Smooth muscle cell (in vitro differentiated cells): ENCODE data around the gene CYP2D6. TPM values are rescaled to one million over a fixed set of nuclear protein-coding genes. Genes with fewer than 3 reads are reported as not detected.
"Not testable (repeated sequence)": the region's sequence is repeated elsewhere in the genome, so short reads cannot be mapped to it uniquely, and the experiment has no call there.

Source experiments
- DNase-seq: peaks from one replicate; lab custom pipeline; 2025; ENCODE audit not compliant: unreplicated experiment; lab: John Stamatoyannopoulos, UW
- H2AFZ ChIP-seq: fragments of 200-600 bp; sonication (generic); 2 replicates; pipeline ENCODE4 v1.6.0; 2016; ENCODE audit warnings: antibody characterized with exemption, low read depth, mild to moderate bottlenecking
- H3F3A ChIP-seq: fragments of 200-600 bp; sonication (generic); 2 replicates; pipeline ENCODE4 v1.6.0; 2017; ENCODE audit warnings: antibody characterized with exemption, low read depth
- H3K27ac ChIP-seq: fragments of 200-600 bp; sonication (generic); 2 replicates; pipeline ENCODE4 v1.5.1; 2016; ENCODE audit warnings: low read depth, mild to moderate bottlenecking
- H3K27me3 ChIP-seq: fragments of 200-600 bp; sonication (generic); 2 replicates; pipeline ENCODE4 v1.6.1; 2016; ENCODE audit warnings: low read depth, mild to moderate bottlenecking
- H3K36me3 ChIP-seq: fragments of 200-600 bp; sonication (generic); 2 replicates; pipeline ENCODE4 v1.5.1; 2016; ENCODE audit warnings: low read depth
- H3K4me1 ChIP-seq: fragments of 200-600 bp; sonication (generic); 2 replicates; pipeline ENCODE4 v1.5.1; 2016; ENCODE audit warnings: low read depth
- H3K4me2 ChIP-seq: fragments of 200-600 bp; sonication (generic); 2 replicates; pipeline ENCODE4 v1.6.0; 2016; ENCODE audit warnings: mild to moderate bottlenecking
- H3K4me3 ChIP-seq: fragments of 200-600 bp; sonication (generic); 2 replicates; pipeline ENCODE4 v1.5.1; 2016; ENCODE audit warnings: mild to moderate bottlenecking
- H3K79me2 ChIP-seq: fragments of 200-600 bp; sonication (generic); 2 replicates; pipeline ENCODE4 v1.6.0; 2016; ENCODE audit warnings: low read depth, mild to moderate bottlenecking
- H3K9ac ChIP-seq: fragments of 200-600 bp; sonication (generic); 2 replicates; pipeline ENCODE4 v1.6.0; 2016; ENCODE audit warnings: low read depth
- H3K9me3 ChIP-seq: fragments of 200-600 bp; sonication (generic); replicated peaks from 2 replicates; pipeline ENCODE4 v1.5.1; 2016; ENCODE audit warnings: low read depth
- H4K20me1 ChIP-seq: fragments of 200-600 bp; sonication (generic); 2 replicates; pipeline ENCODE4 v1.6.0; 2016; ENCODE audit warnings: low read depth
- CTCF ChIP-seq: fragments of 200-600 bp; sonication (generic); IDR thresholded peaks from 2 replicates; pipeline ENCODE4 v1.5.1; 2017; ENCODE audit warnings: borderline replicate concordance, mild to moderate bottlenecking, antibody characterized with exemption; ENCODE audit not compliant: insufficient read depth, poor library complexity, severe bottlenecking
- WGBS: methylation state at CpG from one replicate; pipeline ENCODE4 v1.1.7; 2016; ENCODE audit warnings: low lambda C conversion rate; 5-methylcytosine and 5-hydroxymethylcytosine counted together
- polyA plus RNA-seq: library from polyadenylated mRNA; unstranded; fragments of >200 nt; fragmentation: Nextera tagmentation; extraction: Ambion mirVana; gene quantifications from 2 replicates; pipeline ENCODE4 v1.2.1, GENCODE V29; 2016
- total RNA-seq: library from RNA; depleted of rRNA; stranded (reverse); fragments of >200 nt; gene quantifications from 2 replicates; pipeline ENCODE4 v1.2.3, GENCODE V29; 2014

The CYP2D6 gene
- total and polyA plus RNA-seq, 2 experiments from 2014 or later: 0.41 to 0.63 TPM

DNA sequence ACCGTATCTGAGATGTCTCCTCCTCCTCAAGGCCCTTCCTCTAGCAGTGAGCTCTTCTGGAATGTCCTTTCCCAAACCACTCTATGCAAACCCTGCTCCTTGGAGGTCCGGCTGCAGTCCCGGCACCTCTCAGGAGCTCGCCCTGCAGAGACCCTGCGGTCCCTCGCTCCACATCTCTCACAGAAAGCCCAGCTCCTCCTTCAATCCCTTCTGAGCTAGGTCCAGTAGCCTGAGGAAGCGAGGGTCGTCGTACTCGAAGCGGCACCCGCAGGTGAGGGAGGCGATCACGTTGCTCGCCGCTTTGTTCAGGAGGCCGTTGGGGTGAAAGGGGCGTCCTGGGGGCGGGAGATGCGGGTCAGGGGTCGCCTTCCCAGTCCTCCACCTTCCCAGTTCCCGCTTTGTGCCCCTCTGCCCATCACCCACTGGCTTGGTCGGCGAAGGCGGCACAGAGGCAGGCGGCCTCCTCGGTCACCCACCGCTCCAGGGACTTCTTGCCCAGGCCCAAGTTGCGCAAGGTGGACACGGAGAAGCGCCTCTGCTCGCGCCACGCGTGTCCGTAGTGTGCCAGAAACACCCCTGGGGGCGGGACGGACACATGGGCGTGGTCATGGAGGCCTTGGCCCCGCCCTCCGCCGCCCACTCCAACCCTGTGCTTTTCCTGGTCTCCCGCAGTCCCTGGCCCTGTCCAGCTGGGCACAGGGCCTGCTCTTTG lies 21.5 kb upstream of the CYP2D6 start:
- H3K9ac ChIP-seq: no peak overlapping the region
- no peak overlapping the region for H3K27ac ChIP-seq
- H4K20me1 ChIP-seq: no peaks in the 10 kb centered on the region
- no peak for DNase-seq
- no peaks in the 10 kb centered on the region for H3K9me3 ChIP-seq
- H3K36me3 ChIP-seq: no peaks in the 10 kb centered on the region
- H3K79me2 ChIP-seq: no peaks in the 10 kb centered on the region
- no peak overlapping the region for H2AFZ ChIP-seq
- H3K4me2 ChIP-seq: no peak overlapping the region
- H3K4me3 ChIP-seq: no peak overlapping the region
- TF ChIP-seq CTCF: no peak
- H3K4me1 ChIP-seq: no peaks in the 10 kb centered on the region
- no peaks in the 10 kb centered on the region for H3F3A ChIP-seq
- H3K27me3 ChIP-seq: no peaks in the 10 kb centered on the region
- WGBS: 97% methylated on average over 33 of the region's 43 CpGs

GRCh38 chr22:42150727-42151590 lies 20.3 kb upstream of the CYP2D6 start:
- H3K27me3 ChIP-seq: no peaks in the 10 kb centered on the region
- no peaks in the 10 kb centered on the region for H3K79me2 ChIP-seq
- no peaks in the 10 kb centered on the region for H3K9me3 ChIP-seq
- no peak overlapping the region for H3K4me3 ChIP-seq
- H3K9ac ChIP-seq: no peak overlapping the region
- no peaks in the 10 kb centered on the region for H3K4me1 ChIP-seq
- H2AFZ ChIP-seq: no peak overlapping the region
- no peaks in the 10 kb centered on the region for H4K20me1 ChIP-seq
- no peak overlapping the region for H3K4me2 ChIP-seq
- DNase-seq: no peak
- no peaks in the 10 kb centered on the region for H3K36me3 ChIP-seq
- H3F3A ChIP-seq: no peaks in the 10 kb centered on the region
- TF ChIP-seq CTCF: no peak
- no peak overlapping the region for H3K27ac ChIP-seq
- WGBS: 97% methylated on average over 27 of the region's 27 CpGs

DNA sequence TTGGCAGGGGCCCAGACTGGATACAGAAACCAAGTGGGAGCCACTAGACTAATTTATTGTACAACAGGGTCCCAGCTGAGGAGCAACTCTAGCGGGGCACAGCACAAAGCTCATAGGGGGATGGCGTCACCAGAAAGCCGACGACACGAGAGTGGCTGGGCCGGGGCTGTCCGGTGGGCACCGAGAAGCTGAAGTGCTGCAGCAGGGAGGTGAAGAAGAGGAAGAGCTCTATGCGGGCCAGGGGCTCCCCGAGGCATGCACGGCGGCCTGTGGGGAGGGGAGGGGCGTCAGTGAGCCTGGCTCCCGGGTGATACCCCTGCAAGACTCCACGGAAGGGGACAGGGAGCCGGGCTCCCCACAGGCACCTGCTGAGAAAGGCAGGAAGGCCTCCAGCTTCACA lies 19.2 kb upstream of the CYP2D6 start:
- not testable (repeated sequence) for H3K4me1 ChIP-seq, DNase-seq, H3K9me3 ChIP-seq, H3K27me3 ChIP-seq, H3K4me3 ChIP-seq, H3K79me2 ChIP-seq, H3K4me2 ChIP-seq, H4K20me1 ChIP-seq, H3K9ac ChIP-seq, H3K27ac ChIP-seq, H3F3A ChIP-seq, H3K36me3 ChIP-seq, H2AFZ ChIP-seq
- 98% methylated on average over 14 of the region's 16 CpGs for WGBS

DNA sequence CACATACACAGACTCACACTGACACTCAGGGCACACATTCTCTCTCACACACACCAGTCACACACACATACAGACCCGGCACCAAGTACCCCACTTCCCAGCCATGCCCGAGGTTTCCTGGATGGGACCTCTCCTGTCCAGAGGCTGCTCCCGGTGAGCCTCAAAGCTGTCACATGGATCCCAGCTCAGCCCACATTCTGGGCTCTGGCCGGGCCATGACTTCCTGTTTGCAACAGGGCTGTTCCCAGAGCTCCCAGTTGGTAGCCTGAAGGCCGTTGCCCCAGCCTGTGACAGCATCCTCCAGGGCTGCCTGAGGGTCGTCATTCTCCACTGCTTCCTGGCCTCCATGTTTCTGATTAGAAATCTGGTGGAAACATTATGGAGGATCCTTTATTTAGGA lies 14.6 kb upstream of the CYP2D6 start:
- 50% methylated on average over 6 of the region's 6 CpGs for WGBS
- H3K9me3 ChIP-seq: no peaks in the 10 kb centered on the region
- H3K9ac ChIP-seq: no peak overlapping the region
- no peaks in the 10 kb centered on the region for H4K20me1 ChIP-seq
- H3K36me3 ChIP-seq: no peaks in the 10 kb centered on the region
- no peaks in the 10 kb centered on the region for H3F3A ChIP-seq
- no peaks in the 10 kb centered on the region for H3K4me1 ChIP-seq
- H3K27me3 ChIP-seq: no peaks in the 10 kb centered on the region
- H3K27ac ChIP-seq: no peak overlapping the region
- H3K4me2 ChIP-seq: no peak overlapping the region
- H3K4me3 ChIP-seq: no peak overlapping the region
- H3K79me2 ChIP-seq: no peaks in the 10 kb centered on the region
- H2AFZ ChIP-seq: no peak overlapping the region
- DNase-seq: no peak
- no peak for TF ChIP-seq CTCF

- H3F3A ChIP-seq, H3K27me3 ChIP-seq, H3K36me3 ChIP-seq, H4K20me1 ChIP-seq, H3K27ac ChIP-seq, H3K4me1 ChIP-seq, H2AFZ ChIP-seq, H3K4me2 ChIP-seq, H3K79me2 ChIP-seq, H3K4me3 ChIP-seq, H3K9me3 ChIP-seq, H3K9ac ChIP-seq, DNase-seq: not testable (repeated sequence)
- WGBS: 91% methylated on average over 15 of the region's 20 CpGs
Measured at GRCh38 chr22:42143859-42144822, 13.5 kb upstream of the CYP2D6 start.
